Astrocyte (in vitro differentiated cells and primary cell): ENCODE measurements around the gene EFNB2. TPM values are rescaled to one million over a fixed set of nuclear protein-coding genes. Genes with fewer than 3 reads are reported as not detected.

ENCODE experiments used
- DNase-seq: peaks from one replicate; pipeline ENCODE4 v3.0.0-alpha.2; 2010; ENCODE audit warnings: low read depth
- FAIRE-seq: peaks from 2 replicates; lab custom pipeline; 2011; peaks lifted over from hg19 to GRCh38; lab: Jason Lieb, UNC
- H2AFZ ChIP-seq: 2 replicates; pipeline ENCODE4 v1.6.0; 2012; ENCODE audit warnings: low read depth, low read length, inconsistent platforms
- H3K27ac ChIP-seq: 2 replicates; pipeline ENCODE4 v1.5.1; 2011; ENCODE audit warnings: low read depth, low read length, inconsistent platforms
- H3K27me3 ChIP-seq: 2 replicates; pipeline ENCODE4 v1.6.0; 2011; ENCODE audit warnings: low read length, inconsistent platforms; ENCODE audit not compliant: insufficient read depth
- H3K36me3 ChIP-seq: 2 replicates; pipeline ENCODE4 v1.5.1; 2011; ENCODE audit warnings: low read length, inconsistent platforms; ENCODE audit not compliant: insufficient read depth
- H3K4me1 ChIP-seq: 2 replicates; pipeline ENCODE4 v1.5.1; 2011; ENCODE audit warnings: low read length, inconsistent platforms; ENCODE audit not compliant: insufficient read depth
- H3K4me2 ChIP-seq: 2 replicates; pipeline ENCODE4 v1.6.0; 2012; ENCODE audit warnings: low read length, inconsistent platforms
- H3K4me3 ChIP-seq: 2 replicates; pipeline ENCODE4 v1.5.1; 2011; ENCODE audit warnings: low read depth, mild to moderate bottlenecking, low read length, inconsistent platforms; ENCODE audit not compliant: insufficient read depth
- H3K79me2 ChIP-seq: 2 replicates; pipeline ENCODE4 v1.6.0; 2012; ENCODE audit warnings: mild to moderate bottlenecking, low read length, inconsistent platforms; ENCODE audit not compliant: insufficient read depth
- H3K9ac ChIP-seq: 2 replicates; pipeline ENCODE4 v1.6.0; 2012; ENCODE audit warnings: mild to moderate bottlenecking, low read length, inconsistent platforms
- H3K9me3 ChIP-seq: 2 replicates; pipeline ENCODE4 v1.5.1; 2012; ENCODE audit warnings: low read depth, mild to moderate bottlenecking, low read length, inconsistent platforms; ENCODE audit not compliant: insufficient read depth
- H4K20me1 ChIP-seq: 2 replicates; pipeline ENCODE4 v1.6.0; 2012; ENCODE audit warnings: low read length, inconsistent platforms; ENCODE audit not compliant: insufficient read depth
- H3K27ac Mint-ChIP-seq: one replicate; pipeline ENCODE4 v1.8.0; 2021; ENCODE audit warnings: mild to moderate bottlenecking, mixed read lengths; ENCODE audit not compliant: unreplicated experiment
- H3K27me3 Mint-ChIP-seq: one replicate; pipeline ENCODE4 v1.8.0; 2021; ENCODE audit warnings: low read depth, mixed read lengths; ENCODE audit not compliant: unreplicated experiment
- H3K36me3 Mint-ChIP-seq: one replicate; pipeline ENCODE4 v1.8.0; 2021; ENCODE audit warnings: low read depth, mixed read lengths; ENCODE audit not compliant: unreplicated experiment
- H3K4me1 Mint-ChIP-seq: one replicate; pipeline ENCODE4 v1.8.0; 2021; ENCODE audit warnings: low read depth, mixed read lengths; ENCODE audit not compliant: unreplicated experiment
- H3K4me3 Mint-ChIP-seq: one replicate; pipeline ENCODE4 v1.8.0; 2021; ENCODE audit warnings: mild to moderate bottlenecking, moderate library complexity, mixed read lengths; ENCODE audit not compliant: unreplicated experiment
- H3K9me3 Mint-ChIP-seq: one replicate; pipeline ENCODE4 v1.8.0; 2021; ENCODE audit warnings: mild to moderate bottlenecking, mixed read lengths; ENCODE audit not compliant: unreplicated experiment
- CTCF ChIP-seq: IDR thresholded peaks from 2 replicates; pipeline ENCODE4 v1.5.1; 2011; ENCODE audit warnings: low read depth, mild to moderate bottlenecking, inconsistent platforms, low read length, moderate library complexity; ENCODE audit not compliant: insufficient read depth
- EZH2 ChIP-seq: IDR thresholded peaks from 2 replicates; pipeline ENCODE4 v1.6.1; 2012; ENCODE audit warnings: mild to moderate bottlenecking, low read length, inconsistent platforms; ENCODE audit not compliant: insufficient read depth
- total RNA-seq: library from RNA; stranded (reverse); gene quantifications from 2 replicates; pipeline ENCODE4 v1.2.1, GENCODE V29; 2021

EFNB2 gene
- total RNA-seq, 1 donor from 2014 or later: 93.2 TPM

GRCh38 chr13:106525865-106526264, 9.6 kb downstream of the EFNB2 start:
- FAIRE-seq (no peak), DNase-seq (no peak)
- no peak overlapping the region for H3K4me3 ChIP-seq
- TF ChIP-seq EZH2: no peak
- no peak for TF ChIP-seq CTCF
- Mint-ChIP-seq H3K27ac (no peak overlapping the region), H3K4me3 (no peak overlapping the region), H3K9me3 (no peaks in the 10 kb centered on the region), H3K4me1 (peaks cover 68% of the 10 kb centered on the region), H3K27me3 (no peaks in the 10 kb centered on the region), H3K36me3 (no peaks in the 10 kb centered on the region)
- no peak overlapping the region for H3K27ac ChIP-seq
- no peaks in the 10 kb centered on the region for H3K9me3 ChIP-seq
- H3K9ac ChIP-seq: no peak overlapping the region
- peaks cover 89% of the 10 kb centered on the region for H4K20me1 ChIP-seq
- H2AFZ ChIP-seq: no peak overlapping the region
- H3K27me3 ChIP-seq: no peaks in the 10 kb centered on the region
- H3K36me3 ChIP-seq: no peaks in the 10 kb centered on the region
- H3K4me1 ChIP-seq: peaks cover 34% of the 10 kb centered on the region
- no peak overlapping the region for H3K4me2 ChIP-seq
- peaks cover 100% of the 10 kb centered on the region for H3K79me2 ChIP-seq

- DNase-seq: no peak
- Histone ChIP-seq H2AFZ (no peak overlapping the region), H3K27ac (no peak overlapping the region), H3K4me1 (peaks cover 29% of the 10 kb centered on the region), H3K79me2 (peaks cover 100% of the 10 kb centered on the region), H3K9me3 (no peaks in the 10 kb centered on the region), H3K4me2 (peak overlapping the region; percentile 67), H3K9ac (no peak overlapping the region), H4K20me1 (peaks cover 81% of the 10 kb centered on the region), H3K36me3 (no peaks in the 10 kb centered on the region), H3K27me3 (no peaks in the 10 kb centered on the region), H3K4me3 (no peak overlapping the region)
- H3K9me3 Mint-ChIP-seq: no peaks in the 10 kb centered on the region
- no peak overlapping the region for H3K27ac Mint-ChIP-seq
- H3K4me1 Mint-ChIP-seq: peaks cover 66% of the 10 kb centered on the region
- H3K4me3 Mint-ChIP-seq: no peak overlapping the region
- no peaks in the 10 kb centered on the region for H3K36me3 Mint-ChIP-seq
- no peaks in the 10 kb centered on the region for H3K27me3 Mint-ChIP-seq
- FAIRE-seq: no peak
- no peak for TF ChIP-seq CTCF
Measured at GRCh38 chr13:106524108-106524507, 11.4 kb downstream of the EFNB2 start.

GRCh38 chr13:106523576-106523975, 11.9 kb downstream of the EFNB2 start:
- no peaks in the 10 kb centered on the region for H3K36me3 ChIP-seq
- H3K9me3 ChIP-seq: no peaks in the 10 kb centered on the region
- H3K27ac ChIP-seq: peak overlapping the region; percentile 0
- H3K4me2 ChIP-seq: peak overlapping the region; percentile 67
- H3K79me2 ChIP-seq: peaks cover 100% of the 10 kb centered on the region
- H3K4me3 ChIP-seq: no peak overlapping the region
- no peaks in the 10 kb centered on the region for H3K27me3 Mint-ChIP-seq
- DNase-seq (no peak), FAIRE-seq (no peak)
- H3K9me3 Mint-ChIP-seq: no peaks in the 10 kb centered on the region
- H3K27ac Mint-ChIP-seq: peak overlapping the region; percentile 19
- peaks cover 26% of the 10 kb centered on the region for H3K4me1 ChIP-seq
- H3K4me3 Mint-ChIP-seq: no peak overlapping the region
- peaks cover 67% of the 10 kb centered on the region for H3K4me1 Mint-ChIP-seq
- no peak for TF ChIP-seq CTCF
- no peak for TF ChIP-seq EZH2
- peak overlapping the region; percentile 32 for H3K9ac ChIP-seq
- peaks cover 80% of the 10 kb centered on the region for H4K20me1 ChIP-seq
- H2AFZ ChIP-seq: no peak overlapping the region
- no peaks in the 10 kb centered on the region for H3K36me3 Mint-ChIP-seq
- no peaks in the 10 kb centered on the region for H3K27me3 ChIP-seq
